Fibroblast of the aortic adventitia (primary cell): ENCODE results near the gene OR5D18. TPM values are rescaled to one million over a fixed set of nuclear protein-coding genes. Genes with fewer than 3 reads are reported as not detected.

Source experiments
- DNase-seq: peaks from one replicate; pipeline ENCODE4 v3.0.0-alpha.2; 2010; ENCODE audit warnings: low read depth
- H3K4me3 ChIP-seq: 2 replicates; pipeline ENCODE4 v1.5.1; 2011; ENCODE audit warnings: low read depth, mild to moderate bottlenecking, control low read depth, low read length, moderate library complexity
- CTCF ChIP-seq: IDR thresholded peaks from 2 replicates; pipeline ENCODE4 v1.5.1; 2011; ENCODE audit warnings: mild to moderate bottlenecking, low read length, control low read depth, inconsistent platforms; ENCODE audit not compliant: insufficient read depth
- total RNA-seq: library from RNA; depleted of rRNA; stranded (reverse); fragments of >200 nt; gene quantifications from 2 replicates; pipeline ENCODE4 v1.2.3, GENCODE V29; 2012; ENCODE audit warnings: low replicate concordance

Gene OR5D18
- total RNA-seq: not detected in 2 replicates

GRCh38 chr11:55819330-55819729 is at the start of gene OR5D18:
Gene OR5D18, plus strand, starts transcription at chr11:55819630. Its CDS starts 0 bp downstream, at chr11:55819630.
- no peak within 1 kb of the TSS for H3K4me3 ChIP-seq
- no peak for DNase-seq
- no peak for TF ChIP-seq CTCF

DNA sequence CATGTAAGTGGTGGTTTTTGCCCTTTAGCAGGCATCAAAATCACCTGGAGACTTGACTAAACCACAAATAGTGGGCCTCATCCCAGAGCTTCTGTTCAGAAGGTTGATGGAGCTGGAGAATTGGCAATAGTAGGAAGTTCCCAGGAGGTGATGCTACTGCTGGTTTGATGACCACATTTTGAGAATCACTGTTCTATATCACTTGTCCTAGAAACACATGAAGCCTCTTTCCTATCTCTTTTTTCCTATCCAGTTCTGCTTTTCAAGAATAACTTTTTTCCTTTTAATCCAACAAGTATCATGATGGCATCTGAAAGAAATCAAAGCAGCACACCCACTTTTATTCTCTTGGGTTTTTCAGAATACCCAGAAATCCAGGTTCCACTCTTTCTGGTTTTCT is 46.3 kb upstream of the OR5D18 start, which contains the start of gene OR5D13:
Gene OR5D13 (plus strand): TSS at position 301 of the 400 bp plus-strand sequence. CDS start 0 bp downstream, at position 301.
- no peak for TF ChIP-seq CTCF
- H3K4me3 ChIP-seq: no peak within 1 kb of the TSS
- no peak for DNase-seq

DNA sequence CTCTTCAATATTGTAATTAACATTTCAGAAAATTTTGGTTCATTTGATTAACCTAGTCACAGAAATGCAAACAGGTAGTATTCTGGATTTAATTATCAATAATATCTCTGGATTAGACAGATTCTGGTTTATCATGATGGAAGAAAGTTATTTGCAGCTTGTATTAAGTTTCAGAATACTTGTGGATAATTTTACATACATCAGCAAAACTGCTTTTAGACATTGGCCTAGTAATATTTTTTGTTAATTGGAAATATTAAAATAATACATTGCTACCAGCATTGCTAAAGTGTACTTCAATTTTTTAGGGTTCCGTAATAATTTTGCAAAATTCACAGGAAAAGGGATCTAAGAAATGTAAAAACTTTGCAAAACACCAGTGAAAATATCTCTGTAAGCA is 27.8 kb upstream of the OR5D18 start:
- no peak for TF ChIP-seq CTCF
- no peak for DNase-seq
- no peak overlapping the region for H3K4me3 ChIP-seq

- DNase-seq: no peak
- no peak for TF ChIP-seq CTCF
- no peak overlapping the region for H3K4me3 ChIP-seq
Observed at GRCh38 chr11:55793321-55793720, 26.1 kb upstream of the OR5D18 start.

- TF ChIP-seq CTCF: no peak
Observed at GRCh38 chr11:55795256-55795655, 24.2 kb upstream of the OR5D18 start, which contains the start of gene OR5D14. Gene OR5D14, plus strand, starts transcription at chr11:55795556. Its CDS starts 0 bp downstream, at chr11:55795556.

GRCh38 chr11:55806248-55806647 is 13.2 kb upstream of the OR5D18 start:
- no peak for DNase-seq
- no peak overlapping the region for H3K4me3 ChIP-seq
- no peak for TF ChIP-seq CTCF

More at GRCh38 chr11:55795256-55795655, 24.2 kb upstream of the OR5D18 start, which contains the start of gene OR5D14:
- DNase-seq: no peak
- H3K4me3 ChIP-seq: no peak within 1 kb of the TSS

DNA sequence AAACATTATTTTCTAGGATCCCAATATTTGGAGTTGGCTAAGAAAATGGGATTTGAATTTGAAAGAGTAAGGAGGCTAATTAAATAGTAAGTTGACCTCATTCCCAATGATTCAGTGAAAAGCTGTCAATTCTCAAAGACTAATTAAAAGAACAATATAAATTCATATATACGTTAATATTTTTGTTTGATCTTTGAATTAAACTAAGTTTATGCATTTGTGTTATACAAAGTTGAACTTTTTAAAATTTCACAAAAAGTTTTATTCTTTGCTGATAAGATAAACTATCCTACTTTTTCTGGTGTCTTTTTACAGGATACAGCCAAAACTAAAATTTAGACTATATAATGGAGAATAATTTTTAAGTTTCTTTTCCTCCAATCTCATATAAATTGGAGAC is 8.4 kb upstream of the OR5D18 start, which contains the start of gene OR5L1:
Gene OR5L1 (plus strand): TSS at position 301 of the 400 bp plus-strand sequence. CDS start 100 bp downstream, outside the sequence.
- DNase-seq: no peak
- TF ChIP-seq CTCF: no peak
- H3K4me3 ChIP-seq: no peak within 1 kb of the TSS
